Cardiac muscle cell (in vitro differentiated cells and primary cell): ENCODE results near the gene LUZP2. TPM values are rescaled to one million over a fixed set of nuclear protein-coding genes. Genes with fewer than 3 reads are reported as not detected.

Experiments
- DNase-seq, 2 donors: peaks; one replicate each; pipeline versions ENCODE4 v3.0.0 to v3.0.0-alpha.2; 2010 to 2017; ENCODE audit warnings: low read depth in 1 of 2, low spot score in 1 of 2
- H3K27ac ChIP-seq: fragments of 200-600 bp; sonication (generic); 2 replicates; pipeline ENCODE4 v1.5.1; 2016
- H3K27me3 ChIP-seq: fragments of 200-600 bp; sonication (generic); 2 replicates; pipeline ENCODE4 v1.6.0; 2016; ENCODE audit warnings: control low read depth
- H3K36me3 ChIP-seq: fragments of 200-600 bp; sonication (generic); 2 replicates; pipeline ENCODE4 v1.5.1; 2016; ENCODE audit warnings: control low read depth
- H3K4me1 ChIP-seq: fragments of 200-600 bp; sonication (generic); 2 replicates; pipeline ENCODE4 v1.8.1; 2017; ENCODE audit warnings: low read depth, mild to moderate bottlenecking, mixed run types
- H3K4me3 ChIP-seq: fragments of 200-600 bp; sonication (generic); 2 replicates; pipeline ENCODE4 v1.5.1; 2016; ENCODE audit warnings: mild to moderate bottlenecking
- H3K9me3 ChIP-seq: fragments of 200-600 bp; sonication (generic); 2 replicates; pipeline ENCODE4 v1.5.1; 2017; ENCODE audit warnings: low read depth, mild to moderate bottlenecking, control low read depth
- polyA plus RNA-seq: library from polyadenylated mRNA; unstranded; fragments of >200 nt; fragmentation: Nextera tagmentation; extraction: Ambion mirVana; gene quantifications from 2 replicates; pipeline ENCODE4 v1.2.1, GENCODE V29; 2016
- total RNA-seq: library from RNA; depleted of rRNA; stranded (reverse); fragments of >200 nt; gene quantifications from 2 replicates; pipeline ENCODE4 v1.2.3, GENCODE V29; 2016
- TF ChIP-seq, protein P1 (sequence below): IDR thresholded peaks from 2 replicates; pipeline ENCODE4 v1.5.1; 2012; ENCODE audit warnings: low read depth, mild to moderate bottlenecking, low read length

Gene LUZP2
- total and polyA plus RNA-seq, 2 experiments from 2014 or later = not detected

DNA sequence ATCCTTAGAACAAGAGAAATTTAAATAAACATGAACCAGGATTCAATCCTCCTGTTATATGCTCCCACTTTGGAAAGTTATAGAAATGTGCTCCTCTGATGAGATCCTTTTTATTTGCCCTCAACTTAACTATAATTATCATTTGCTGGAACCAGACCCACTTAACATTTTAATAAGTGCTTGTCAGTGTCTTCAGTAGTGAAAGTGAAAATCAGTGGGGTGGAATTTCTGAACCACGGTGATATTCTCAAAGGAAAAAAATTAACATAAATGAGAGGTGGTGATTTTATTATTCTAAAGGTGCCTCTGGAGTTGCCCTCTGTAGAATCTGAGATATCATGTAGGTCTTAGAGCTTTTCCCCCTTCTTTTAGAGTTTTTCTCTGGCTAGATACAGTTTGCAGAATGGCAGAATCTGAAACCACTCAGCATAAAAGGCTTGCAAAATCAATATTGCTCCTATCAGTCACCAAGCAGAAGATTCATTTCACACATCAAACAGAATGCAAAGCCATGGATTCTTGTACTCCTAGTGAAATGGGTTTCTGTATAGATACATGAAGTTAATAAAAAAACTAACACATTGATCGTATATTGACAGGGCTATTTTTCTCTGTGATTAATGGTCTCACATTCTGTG, 213.2 kb downstream of the LUZP2 start:
- TF ChIP-seq, protein P1, sequence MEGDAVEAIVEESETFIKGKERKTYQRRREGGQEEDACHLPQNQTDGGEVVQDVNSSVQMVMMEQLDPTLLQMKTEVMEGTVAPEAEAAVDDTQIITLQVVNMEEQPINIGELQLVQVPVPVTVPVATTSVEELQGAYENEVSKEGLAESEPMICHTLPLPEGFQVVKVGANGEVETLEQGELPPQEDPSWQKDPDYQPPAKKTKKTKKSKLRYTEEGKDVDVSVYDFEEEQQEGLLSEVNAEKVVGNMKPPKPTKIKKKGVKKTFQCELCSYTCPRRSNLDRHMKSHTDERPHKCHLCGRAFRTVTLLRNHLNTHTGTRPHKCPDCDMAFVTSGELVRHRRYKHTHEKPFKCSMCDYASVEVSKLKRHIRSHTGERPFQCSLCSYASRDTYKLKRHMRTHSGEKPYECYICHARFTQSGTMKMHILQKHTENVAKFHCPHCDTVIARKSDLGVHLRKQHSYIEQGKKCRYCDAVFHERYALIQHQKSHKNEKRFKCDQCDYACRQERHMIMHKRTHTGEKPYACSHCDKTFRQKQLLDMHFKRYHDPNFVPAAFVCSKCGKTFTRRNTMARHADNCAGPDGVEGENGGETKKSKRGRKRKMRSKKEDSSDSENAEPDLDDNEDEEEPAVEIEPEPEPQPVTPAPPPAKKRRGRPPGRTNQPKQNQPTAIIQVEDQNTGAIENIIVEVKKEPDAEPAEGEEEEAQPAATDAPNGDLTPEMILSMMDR = no peak
- H3K27ac ChIP-seq = no peak overlapping the region
- no peaks in the 10 kb centered on the region for H3K36me3 ChIP-seq
- no peak overlapping the region for H3K4me3 ChIP-seq
- no peaks in the 10 kb centered on the region for H3K9me3 ChIP-seq
- DNase-seq = no peak
- no peaks in the 10 kb centered on the region for H3K4me1 ChIP-seq
- H3K27me3 ChIP-seq = no peaks in the 10 kb centered on the region

DNA sequence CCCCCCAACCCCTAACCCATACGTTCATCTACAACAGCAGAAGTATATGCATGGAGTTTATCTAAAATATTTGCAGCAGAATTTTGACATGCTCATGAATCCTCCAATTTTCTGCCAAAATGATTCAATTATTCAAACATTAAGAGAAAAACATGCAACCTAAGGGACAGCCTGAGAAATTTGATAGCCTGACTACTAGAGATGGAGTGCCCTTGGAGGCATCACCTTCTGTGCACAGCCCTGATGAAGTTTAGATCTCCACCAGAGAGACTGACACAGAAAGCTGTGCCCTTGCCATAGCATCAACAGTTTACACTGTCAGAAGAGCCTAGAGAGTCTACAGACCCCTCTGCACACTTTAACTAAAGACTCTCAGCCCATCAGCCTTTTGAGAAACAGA, 217.7 kb downstream of the LUZP2 start:
- Histone ChIP-seq H3K36me3 (no peaks in the 10 kb centered on the region), H3K27me3 (no peaks in the 10 kb centered on the region), H3K27ac (no peak overlapping the region), H3K4me1 (no peaks in the 10 kb centered on the region), H3K4me3 (no peak overlapping the region), H3K9me3 (no peaks in the 10 kb centered on the region)
- TF ChIP-seq, protein P1 = no peak
- DNase-seq = no peak

DNA sequence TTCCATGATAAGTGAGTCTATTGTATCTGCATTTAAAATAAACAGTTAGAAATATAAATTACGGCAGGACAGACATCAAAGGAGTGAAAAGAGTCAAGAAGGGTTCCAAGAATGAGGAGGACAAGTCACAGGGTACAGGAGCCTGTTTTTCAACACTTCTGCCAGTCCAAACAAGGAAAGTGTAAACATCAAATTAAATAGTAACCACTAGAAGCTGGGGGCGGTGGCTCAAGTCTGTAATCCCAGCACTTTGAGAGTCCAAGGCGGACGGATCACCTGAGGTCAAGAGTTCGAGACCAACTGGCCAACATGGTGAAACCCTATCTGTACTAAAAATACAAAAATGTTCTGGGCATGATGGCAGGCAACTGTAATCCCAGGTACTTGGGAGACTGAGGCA, 219.6 kb downstream of the LUZP2 start:
- no peaks in the 10 kb centered on the region for H3K9me3 ChIP-seq
- H3K4me3 ChIP-seq = no peak overlapping the region
- H3K36me3 ChIP-seq = no peaks in the 10 kb centered on the region
- DNase-seq = no peak
- no peaks in the 10 kb centered on the region for H3K27me3 ChIP-seq
- H3K27ac ChIP-seq = no peak overlapping the region
- TF ChIP-seq, protein P1 = no peak
- H3K4me1 ChIP-seq = no peaks in the 10 kb centered on the region

DNA sequence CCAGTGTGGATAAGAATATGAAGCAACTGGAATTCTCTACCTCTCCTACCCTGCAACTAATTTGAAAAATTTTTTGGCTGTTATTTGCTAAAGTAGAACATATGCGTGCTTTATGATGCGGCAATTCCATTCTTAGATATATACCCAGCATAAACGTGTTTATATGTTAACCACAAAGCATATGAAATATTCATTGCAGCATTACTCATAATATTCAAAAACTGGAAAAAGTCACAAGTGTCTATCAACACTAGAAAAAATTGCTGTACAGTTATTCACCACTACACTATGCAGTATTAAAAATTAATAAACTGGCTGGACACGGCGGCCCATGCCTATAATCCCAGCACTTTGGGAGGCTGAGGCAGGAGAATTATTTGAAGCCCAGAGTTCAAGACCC, 226.4 kb downstream of the LUZP2 start:
- no peak for DNase-seq
- H3K27me3 ChIP-seq = no peaks in the 10 kb centered on the region
- no peaks in the 10 kb centered on the region for H3K36me3 ChIP-seq
- H3K4me1 ChIP-seq = no peaks in the 10 kb centered on the region
- no peak overlapping the region for H3K27ac ChIP-seq
- no peaks in the 10 kb centered on the region for H3K9me3 ChIP-seq
- TF ChIP-seq, protein P1 = no peak
- H3K4me3 ChIP-seq = no peak overlapping the region

GRCh38 chr11:24731554-24731953, 234.7 kb downstream of the LUZP2 start:
- TF ChIP-seq, protein P1 = no peak
- no peak for DNase-seq
- Histone ChIP-seq H3K27me3 (no peaks in the 10 kb centered on the region), H3K9me3 (no peaks in the 10 kb centered on the region), H3K36me3 (no peaks in the 10 kb centered on the region), H3K4me3 (no peak overlapping the region), H3K27ac (no peak overlapping the region), H3K4me1 (no peaks in the 10 kb centered on the region)

- Histone ChIP-seq H3K27ac (no peak overlapping the region), H3K9me3 (no peaks in the 10 kb centered on the region), H3K27me3 (no peaks in the 10 kb centered on the region), H3K4me3 (no peak overlapping the region), H3K36me3 (no peaks in the 10 kb centered on the region), H3K4me1 (no peaks in the 10 kb centered on the region)
- DNase-seq = no peak
- TF ChIP-seq, protein P1 = no peak
Measured at GRCh38 chr11:24734742-24735237, 237.9 kb downstream of the LUZP2 start.
